GM13976 (cell line): ENCODE results near the gene PSMB2.

ENCODE experiments used
- DNase-seq: peaks from one replicate; pipeline ENCODE4 v3.0.0; 2012; ENCODE audit warnings: low spot score
- in situ Hi-C: fragments of 300-500 bp; cut with MboI; formaldehyde crosslinking; loops from one replicate; pipeline ENCODE4 v1.12.0; 2022; ENCODE audit warnings: low sequenced_read_pairs, mixed read lengths, inconsistent platforms; ENCODE audit not compliant: unreplicated experiment
- TF ChIP-seq, protein P1 (sequence below): IDR thresholded peaks from 2 replicates; pipeline ENCODE4 v1.5.1; 2012; ENCODE audit warnings: borderline replicate concordance, mild to moderate bottlenecking; ENCODE audit not compliant: insufficient read depth; ENCODE audit errors: extremely low read depth, missing control alignments, control extremely low read depth

The PSMB2 gene

GRCh38 chr1:35674111-35674510 lies 32.8 kb upstream of the PSMB2 start:
- in situ Hi-C loops: no loop called here
- TF ChIP-seq, protein P1, sequence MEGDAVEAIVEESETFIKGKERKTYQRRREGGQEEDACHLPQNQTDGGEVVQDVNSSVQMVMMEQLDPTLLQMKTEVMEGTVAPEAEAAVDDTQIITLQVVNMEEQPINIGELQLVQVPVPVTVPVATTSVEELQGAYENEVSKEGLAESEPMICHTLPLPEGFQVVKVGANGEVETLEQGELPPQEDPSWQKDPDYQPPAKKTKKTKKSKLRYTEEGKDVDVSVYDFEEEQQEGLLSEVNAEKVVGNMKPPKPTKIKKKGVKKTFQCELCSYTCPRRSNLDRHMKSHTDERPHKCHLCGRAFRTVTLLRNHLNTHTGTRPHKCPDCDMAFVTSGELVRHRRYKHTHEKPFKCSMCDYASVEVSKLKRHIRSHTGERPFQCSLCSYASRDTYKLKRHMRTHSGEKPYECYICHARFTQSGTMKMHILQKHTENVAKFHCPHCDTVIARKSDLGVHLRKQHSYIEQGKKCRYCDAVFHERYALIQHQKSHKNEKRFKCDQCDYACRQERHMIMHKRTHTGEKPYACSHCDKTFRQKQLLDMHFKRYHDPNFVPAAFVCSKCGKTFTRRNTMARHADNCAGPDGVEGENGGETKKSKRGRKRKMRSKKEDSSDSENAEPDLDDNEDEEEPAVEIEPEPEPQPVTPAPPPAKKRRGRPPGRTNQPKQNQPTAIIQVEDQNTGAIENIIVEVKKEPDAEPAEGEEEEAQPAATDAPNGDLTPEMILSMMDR: no peak
- no peak for DNase-seq

GRCh38 chr1:35672116-35672515 lies 30.8 kb upstream of the PSMB2 start:
- in situ Hi-C loops: no loop called here
- TF ChIP-seq, protein P1: no peak
- DNase-seq: no peak

GRCh38 chr1:35668506-35668905 lies 27.2 kb upstream of the PSMB2 start:
- DNase-seq: no peak
- TF ChIP-seq, protein P1: no peak
- in situ Hi-C loops: no loop called here

- DNase-seq: no peak
- in situ Hi-C loops: no loop called here
- TF ChIP-seq, protein P1: no peak
Observed at GRCh38 chr1:35666916-35667315, 25.6 kb upstream of the PSMB2 start.

- no peak for DNase-seq
- TF ChIP-seq, protein P1: no peak
- in situ Hi-C loops: no loop called here
Observed at GRCh38 chr1:35666216-35666615, 24.9 kb upstream of the PSMB2 start.

DNA sequence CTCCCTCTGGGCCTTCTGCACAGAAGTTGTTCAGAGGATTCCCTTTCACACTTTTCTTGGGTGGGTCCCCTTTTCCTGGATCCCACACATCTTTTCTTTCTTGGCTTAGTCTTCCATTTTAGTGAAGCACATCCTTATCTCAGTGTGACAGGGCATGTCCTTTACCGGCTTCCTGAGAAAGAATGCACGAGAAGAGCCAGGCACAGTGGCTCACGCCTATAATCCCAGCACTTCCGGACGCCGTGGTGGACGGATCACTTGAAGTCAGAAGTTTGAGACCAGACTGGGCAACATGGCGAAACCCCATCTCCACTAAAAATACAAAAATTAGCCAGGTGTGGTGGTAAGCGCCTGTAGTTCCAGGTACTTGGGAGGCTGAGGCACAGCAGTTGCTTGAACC lies 22.1 kb upstream of the PSMB2 start:
- in situ Hi-C loops: no loop called here
- TF ChIP-seq, protein P1: no peak

DNA sequence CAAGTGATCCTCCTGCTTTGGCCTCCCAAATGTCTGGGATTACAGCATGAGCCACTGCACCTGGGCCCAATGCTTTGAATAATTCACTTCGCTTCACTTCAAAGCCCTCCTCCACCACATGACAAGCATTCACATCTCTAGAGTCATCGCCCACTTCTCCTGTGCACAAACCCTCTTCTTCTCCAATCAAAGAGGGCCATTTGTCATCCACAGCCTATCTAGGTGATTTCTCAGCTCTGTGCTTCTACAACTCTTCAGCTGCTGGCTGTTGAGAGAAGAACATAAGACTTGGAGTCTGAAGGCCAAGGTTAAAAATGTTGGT lies 20.1 kb upstream of the PSMB2 start:
- in situ Hi-C loops: no loop called here
- no peak for DNase-seq

More for the DNA sequence above, 22.1 kb upstream of the PSMB2 start:
- DNase-seq: no peak

More for the DNA sequence above, 20.1 kb upstream of the PSMB2 start:
- TF ChIP-seq, protein P1: no peak
